ENCODE data around the gene DNASE1L1. TPM values are rescaled to one million over a fixed set of nuclear protein-coding genes. Genes with fewer than 3 reads are reported as not detected.

Gene DNASE1L1
- total RNA-seq, 2 donors from 2014 or later = 20.5 to 22.6 TPM

Other genes starting within 250 kb of the DNASE1L1 start
- not detected for gene OPN1MW, start 226.7 kb downstream of the DNASE1L1 start, total RNA-seq
- gene OPN1MW2, start 189.5 kb downstream of the DNASE1L1 start, total RNA-seq = not detected
- not detected for gene OPN1MW3, start 151.7 kb downstream of the DNASE1L1 start, total RNA-seq
- not detected for gene TEX28, start 114.1 kb downstream of the DNASE1L1 start, total RNA-seq
- 1 to 10 TPM; 3.0 to 4.2 TPM for gene TKTL1, start 113.5 kb downstream of the DNASE1L1 start, total RNA-seq
- gene FLNA, start 34.6 kb downstream of the DNASE1L1 start, total RNA-seq = 1,000 to 10,000 TPM; 1,780 to 2,536 TPM
- 100 to 1,000 TPM; 121 to 132 TPM for gene EMD, start 30.0 kb downstream of the DNASE1L1 start, total RNA-seq
- gene RPL10, start 10.9 kb downstream of the DNASE1L1 start, total RNA-seq = 1,000 to 10,000 TPM; 4,596 to 4,820 TPM
- 10 to 100 TPM; 84.1 to 95.7 TPM for gene TAFAZZIN, start 2.3 kb upstream of the DNASE1L1 start, total RNA-seq
- gene ATP6AP1, start 19.4 kb upstream of the DNASE1L1 start, total RNA-seq = 10 to 100 TPM; 41.4 to 43.0 TPM
- 100 to 1,000 TPM; 189 to 223 TPM for gene GDI1, start 27.9 kb upstream of the DNASE1L1 start, total RNA-seq
- 10 to 100 TPM; 58.1 to 58.6 TPM for gene FAM50A, start 34.9 kb upstream of the DNASE1L1 start, total RNA-seq
- 10 to 100 TPM; 66.3 to 78.6 TPM for gene PLXNA3, start 49.0 kb upstream of the DNASE1L1 start, total RNA-seq
- gene LAGE3, start 70.0 kb upstream of the DNASE1L1 start, total RNA-seq = 1 to 10 TPM; 9.1 to 9.5 TPM
- gene UBL4A, start 77.4 kb upstream of the DNASE1L1 start, total RNA-seq = 10 to 100 TPM; 15.2 to 30.6 TPM
- gene SLC10A3, start 81.4 kb upstream of the DNASE1L1 start, total RNA-seq = 10 to 100 TPM; 23.9 to 29.5 TPM
- gene FAM3A, start 107.0 kb upstream of the DNASE1L1 start, total RNA-seq = 10 to 100 TPM; 32.5 to 34.0 TPM
- 10 to 100 TPM; 28.5 to 44.9 TPM for gene G6PD, start 137.6 kb upstream of the DNASE1L1 start, total RNA-seq
- gene IKBKG, start 138.4 kb upstream of the DNASE1L1 start, total RNA-seq = 10 to 100 TPM; 35.9 to 45.1 TPM
- gene CTAG1A, start 175.9 kb upstream of the DNASE1L1 start, total RNA-seq = not detected
- not detected for gene CTAG1B, start 210.0 kb upstream of the DNASE1L1 start, total RNA-seq
- not detected for gene CTAG2, start 244.3 kb upstream of the DNASE1L1 start, total RNA-seq

All from T-helper 17 cell (primary cell).